NOMO-1 (cell line): ENCODE data around the gene ABHD12B.
"Not testable (repeated sequence)": the region's sequence is repeated elsewhere in the genome, so short reads cannot be mapped to it uniquely, and the experiment has no call there.

ENCODE experiments used
- DNase-seq, 2 experiments: peaks; one replicate each; lab custom pipeline; 2025; ENCODE audit not compliant: unreplicated experiment in 2 of 2; lab: John Stamatoyannopoulos, UW

The ABHD12B gene

DNA sequence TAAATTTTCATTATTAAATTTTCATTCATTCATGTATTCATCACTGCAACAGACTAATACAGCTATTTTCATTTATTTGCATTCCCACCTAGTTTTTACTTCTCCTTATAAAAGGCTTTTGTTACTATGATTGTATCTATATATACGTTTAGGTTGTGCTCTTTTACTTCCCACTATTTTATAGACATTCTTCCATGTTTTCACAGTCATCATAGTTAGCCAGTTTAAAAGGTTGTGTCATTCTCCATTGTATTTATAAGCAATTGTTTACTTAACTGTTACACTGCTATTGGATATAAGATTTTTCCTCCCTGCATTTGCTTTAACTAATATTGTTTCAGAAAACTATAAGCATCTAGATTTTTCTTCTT is 12.0 kb downstream of the ABHD12B start:
- DNase-seq = no peak

DNA sequence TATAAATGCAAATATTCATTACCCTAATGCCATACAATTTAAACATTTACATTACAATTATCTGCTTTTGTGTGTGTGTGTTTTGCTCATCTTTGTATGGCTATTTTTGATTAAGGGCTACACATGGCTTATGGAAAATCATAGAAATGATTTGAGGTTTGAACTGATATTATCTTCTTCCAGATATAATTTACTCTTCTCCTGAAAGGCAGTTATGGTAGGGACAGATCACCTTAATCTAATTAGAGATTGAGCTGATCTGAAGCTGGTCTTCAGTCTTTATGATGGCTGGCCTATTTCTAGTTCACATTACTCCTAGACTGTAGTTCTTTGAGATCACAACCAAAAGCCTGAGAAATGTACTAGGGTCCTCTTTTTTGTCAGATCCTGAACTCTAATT is 15.6 kb downstream of the ABHD12B start:
- no peak for DNase-seq

DNA sequence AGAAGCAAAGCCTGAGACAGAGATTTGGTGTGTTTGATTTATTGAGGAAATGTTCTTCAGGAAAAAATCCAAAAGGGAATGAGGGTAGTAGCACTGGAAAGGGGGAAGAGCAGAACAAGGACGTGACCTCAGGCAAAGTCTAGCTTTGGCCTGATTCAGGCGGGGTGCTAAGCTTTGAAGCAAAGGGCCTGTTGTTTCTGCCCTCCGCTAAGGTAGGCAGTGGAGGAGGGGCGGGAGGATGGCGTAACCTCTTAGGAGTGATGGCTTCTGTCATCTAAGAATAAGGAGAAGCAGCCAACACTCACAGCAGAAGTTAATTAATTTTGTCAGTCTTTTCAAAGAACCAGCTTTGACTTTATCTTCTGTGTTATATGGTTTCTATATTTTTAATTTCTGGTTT is 20.4 kb downstream of the ABHD12B start:
- peak in 1 of 2 experiments; percentile 40 for DNase-seq

GRCh38 chr14:50896421-50896820 is 24.6 kb downstream of the ABHD12B start:
- DNase-seq = not testable (repeated sequence)

DNA sequence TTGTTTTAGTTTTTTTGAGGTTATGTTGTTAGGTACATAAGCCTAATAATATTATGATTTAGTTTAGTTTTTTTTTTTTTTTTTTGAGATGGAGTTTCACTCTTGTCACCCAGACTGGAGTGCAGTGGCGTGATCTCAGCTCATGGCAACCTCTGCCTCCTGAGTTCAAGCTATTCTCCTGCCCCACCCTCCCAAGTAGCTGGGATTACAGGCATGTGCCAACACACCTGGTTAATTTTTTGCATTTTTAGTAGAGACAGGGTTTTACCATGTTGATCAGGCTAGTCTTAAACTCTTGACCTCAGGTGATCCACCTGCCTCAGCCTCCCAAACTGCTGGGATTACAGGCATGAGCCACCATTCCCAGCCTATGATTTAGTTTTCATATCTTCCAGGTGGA is 25.2 kb downstream of the ABHD12B start:
- DNase-seq = not testable (repeated sequence)

DNA sequence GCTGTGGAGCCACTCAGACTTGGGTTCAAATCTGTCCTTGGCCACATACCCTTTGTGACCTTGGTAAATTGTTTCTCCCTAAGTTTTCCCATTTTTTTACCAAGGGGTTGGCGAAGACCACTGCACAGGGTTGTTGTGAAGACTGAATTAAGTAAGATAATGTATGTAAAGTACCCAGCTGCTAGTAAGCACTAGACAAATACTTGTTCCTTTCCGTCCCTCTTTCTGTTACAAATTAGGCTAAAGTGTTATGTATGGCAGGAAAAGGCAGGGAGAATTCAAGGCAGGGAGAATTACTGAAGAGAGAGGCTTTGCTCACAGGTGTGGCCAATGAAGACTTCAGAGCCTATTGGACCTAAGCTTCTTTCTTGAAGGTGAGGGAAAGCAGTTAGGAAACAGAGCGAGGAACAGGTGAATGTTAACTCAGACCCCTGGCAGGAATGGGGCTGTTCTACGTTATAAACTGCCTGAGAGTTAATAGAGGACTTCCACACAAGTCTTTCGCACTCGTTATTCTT is 25.9 kb downstream of the ABHD12B start:
- no peak for DNase-seq

DNA sequence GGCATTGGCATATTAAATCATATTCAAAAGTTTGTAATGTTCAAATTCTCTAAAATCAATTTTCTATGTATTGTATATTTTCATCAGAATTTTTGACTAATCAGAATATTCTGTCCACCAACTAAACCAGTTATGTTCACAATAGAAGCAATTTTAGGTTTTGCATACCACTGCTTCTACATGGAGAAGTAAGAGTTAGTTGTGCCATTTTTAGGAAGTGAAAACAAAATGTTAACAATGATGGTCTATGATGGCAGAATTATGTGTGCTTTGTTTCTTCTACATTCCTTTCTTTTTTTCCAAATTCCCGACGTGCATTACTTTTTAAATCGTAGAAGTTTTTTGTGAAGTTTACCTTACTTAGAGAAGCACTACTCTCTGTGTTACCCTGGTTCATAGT is 29.5 kb downstream of the ABHD12B start:
- DNase-seq = peak in 1 of 2 experiments; percentile 38

DNA sequence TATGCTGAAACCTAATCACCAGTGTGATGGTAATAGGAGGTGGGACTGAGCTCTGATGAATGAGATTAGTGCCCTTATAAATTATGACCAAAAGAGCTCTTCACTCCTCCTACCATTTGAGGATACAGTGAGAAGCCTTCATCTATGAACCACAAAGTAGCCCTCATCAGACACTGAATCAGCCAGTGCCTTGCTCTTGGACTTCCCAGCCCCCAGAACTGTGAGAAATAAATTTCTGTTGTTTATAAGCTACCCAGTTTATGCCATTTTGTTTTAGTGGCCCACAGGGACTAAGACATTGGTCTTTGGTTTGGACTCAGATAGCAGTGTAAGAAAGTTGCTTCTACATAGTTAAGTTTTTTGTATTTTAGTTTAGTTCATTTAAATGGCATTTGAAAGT is 32.9 kb downstream of the ABHD12B start:
- DNase-seq = no peak

DNA sequence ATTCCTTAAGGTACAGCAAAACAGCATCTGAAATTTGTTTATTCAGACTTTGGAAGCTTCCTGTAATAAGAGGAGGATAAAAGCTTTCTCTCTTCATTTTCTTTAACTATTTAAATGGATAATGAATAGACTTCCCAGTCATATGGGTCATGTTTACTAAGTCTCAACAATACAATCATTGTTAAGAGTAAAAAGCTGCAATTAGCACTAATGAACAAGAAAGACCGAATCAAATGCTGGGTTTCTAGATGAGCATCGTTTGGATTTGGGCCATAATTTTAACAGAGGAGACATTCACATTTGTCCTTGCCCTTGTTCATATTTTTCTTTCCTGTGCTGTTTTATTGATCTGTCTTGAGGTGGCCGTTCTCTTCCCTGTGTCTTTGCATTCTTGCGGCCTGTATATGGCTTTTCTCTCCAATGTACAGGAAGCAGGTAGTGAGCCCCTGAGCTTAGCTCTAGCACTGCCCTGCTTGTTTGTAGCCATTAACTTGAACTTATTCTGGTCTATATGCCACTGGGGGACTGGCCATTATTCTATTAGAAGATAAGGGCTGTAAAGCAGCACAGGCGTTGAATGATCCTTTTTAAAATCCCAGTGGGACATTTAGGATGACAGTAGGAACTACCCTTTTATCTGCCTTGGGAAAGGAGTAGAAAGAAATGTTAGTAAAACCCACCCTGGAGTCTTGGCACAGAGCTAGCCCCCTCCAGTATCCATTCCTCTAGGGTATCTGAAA is 34.6 kb downstream of the ABHD12B start:
- DNase-seq = no peak

GRCh38 chr14:50910495-50911420 is 38.9 kb downstream of the ABHD12B start:
- DNase-seq = no peak

GRCh38 chr14:50917449-50917848 is 45.6 kb downstream of the ABHD12B start:
- no peak for DNase-seq

DNA sequence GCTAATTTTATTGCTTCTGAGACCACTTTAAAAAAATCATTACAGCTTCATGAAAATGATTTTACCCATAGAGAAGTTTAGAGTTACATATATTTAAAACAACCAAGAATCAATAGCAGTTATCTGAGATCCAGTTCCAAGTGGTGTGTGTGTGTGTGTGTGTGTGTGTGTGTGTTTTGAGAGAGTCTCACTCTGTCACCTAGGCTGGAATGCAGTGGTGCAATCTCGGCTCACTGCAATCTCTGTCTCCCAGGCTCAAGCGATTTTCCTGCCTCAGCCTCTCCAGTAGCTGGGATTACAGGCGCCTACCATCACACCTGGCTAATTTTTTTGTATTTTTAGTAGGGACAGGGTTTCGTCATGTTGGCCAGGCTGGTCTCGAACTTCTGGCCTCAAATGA is 47.7 kb downstream of the ABHD12B start:
- DNase-seq = not testable (repeated sequence)

DNA sequence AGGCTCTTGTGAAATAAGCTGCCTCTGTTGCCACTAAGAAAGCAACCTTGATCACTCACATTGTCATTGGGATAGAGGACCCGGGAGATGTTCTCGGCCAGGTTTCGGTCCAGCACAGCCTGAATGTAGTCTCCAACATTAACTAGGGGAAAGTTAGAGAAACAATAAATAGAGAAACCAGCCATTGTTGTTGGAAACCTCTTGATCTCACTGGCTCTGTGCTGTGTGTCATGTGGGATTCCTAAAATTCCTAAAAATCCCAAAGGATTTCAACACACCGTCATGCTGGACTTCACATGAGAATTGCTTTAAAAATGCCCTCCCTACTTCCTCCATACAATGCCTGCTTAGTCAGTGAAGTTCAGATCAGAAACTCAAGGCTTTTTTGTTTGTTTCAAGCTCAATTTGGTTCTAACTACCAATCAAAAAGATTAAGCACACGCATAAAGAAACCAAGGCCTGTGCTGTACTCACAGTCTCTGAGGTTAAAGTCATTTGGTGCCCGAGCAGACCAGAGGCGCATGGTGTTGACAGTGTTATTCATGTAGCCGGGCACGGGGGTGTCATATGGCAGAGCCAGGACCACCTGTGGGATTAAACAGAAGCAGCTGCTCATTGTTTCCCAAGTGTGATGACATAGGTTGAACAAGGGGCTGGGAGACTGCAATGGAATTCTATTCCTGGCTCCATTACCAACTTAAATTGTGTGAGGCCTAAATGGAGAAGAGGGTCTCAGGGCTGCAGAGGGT is 48.8 kb downstream of the ABHD12B start:
- no peak for DNase-seq

- no peak for DNase-seq
Observed at GRCh38 chr14:50922803-50923202, 51.0 kb downstream of the ABHD12B start.

DNA sequence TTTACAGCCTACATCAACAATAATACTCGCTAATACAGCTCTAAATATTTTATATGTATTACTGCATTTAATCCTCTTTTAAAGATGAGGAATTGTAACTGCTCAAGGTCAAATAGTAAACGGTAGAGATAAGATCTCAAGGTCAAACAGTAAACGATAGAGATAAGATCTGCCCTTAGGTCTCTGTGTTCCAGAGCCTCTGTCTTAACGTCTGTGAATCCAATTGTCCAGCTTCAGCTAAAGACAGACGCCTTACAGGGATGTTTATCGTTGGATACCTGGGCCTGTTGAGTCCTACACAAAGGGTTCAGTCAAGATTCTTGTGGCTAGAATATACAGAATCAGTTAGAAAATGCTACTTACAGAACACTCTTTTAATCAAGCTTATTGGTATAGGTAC is 52.4 kb downstream of the ABHD12B start:
- DNase-seq = no peak

GRCh38 chr14:50924843-50925242 is 53.0 kb downstream of the ABHD12B start:
- DNase-seq = peak in 1 of 2 experiments; percentile 19

- DNase-seq = peak; percentile 84 to 92
Observed at GRCh38 chr14:50926851-50927386, 55.1 kb downstream of the ABHD12B start.

GRCh38 chr14:50928002-50928635 is 56.3 kb downstream of the ABHD12B start:
- peak; percentile 88 to 93 for DNase-seq

DNA sequence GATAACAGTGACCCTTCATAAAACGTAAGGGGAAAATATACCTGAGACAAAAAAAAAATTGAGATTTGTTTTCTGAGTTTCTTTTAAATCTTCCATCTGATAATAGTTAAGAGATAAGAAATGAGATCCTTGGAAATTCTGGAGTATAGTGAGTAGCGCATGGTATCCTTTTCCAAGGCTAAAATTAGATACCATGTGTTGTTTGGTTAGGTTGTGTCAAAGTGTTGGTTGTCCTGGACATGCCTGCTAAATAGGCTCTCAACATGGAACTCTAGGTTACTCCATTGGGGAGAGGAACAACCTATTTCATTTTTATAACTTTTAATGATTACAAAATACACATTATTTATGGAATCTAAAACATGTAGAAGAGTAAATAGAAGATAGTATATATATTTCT is 57.7 kb downstream of the ABHD12B start:
- no peak for DNase-seq

DNA sequence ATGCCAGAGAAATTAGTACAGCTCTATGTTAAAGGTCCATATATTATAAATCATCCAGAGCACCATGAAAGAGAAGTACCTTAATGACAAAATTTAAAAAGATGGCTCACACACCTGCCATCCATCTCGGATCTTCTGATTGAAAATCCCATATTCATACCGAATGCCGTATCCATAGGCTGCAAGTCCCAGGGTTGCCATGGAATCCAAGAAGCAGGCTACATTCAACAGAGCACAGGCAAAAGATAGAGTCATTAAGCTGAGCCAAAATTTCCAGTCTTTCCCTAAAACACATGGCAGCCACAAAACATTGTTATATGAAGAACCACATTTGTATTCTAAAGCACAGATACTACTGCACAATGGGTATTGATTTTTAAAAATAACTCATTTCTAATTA is 59.7 kb downstream of the ABHD12B start:
- no peak for DNase-seq
